ENCODE data around the gene EIF2S1. TPM values are rescaled to one million over a fixed set of nuclear protein-coding genes. Genes with fewer than 3 reads are reported as not detected.

The EIF2S1 gene
- total RNA-seq, 1 experiment from 2014 or later, result 407 TPM

GRCh38 chr14:67370830-67371229 is 10.7 kb downstream of the EIF2S1 start:
- in situ Hi-C loops (cut with HindIII; ENCODE audit: low sequenced_read_pairs), result no loop called here
- no peak for DNase-seq (ENCODE audit: low spot score)

GRCh38 chr14:67371247-67372148 is 11.4 kb downstream of the EIF2S1 start:
- no peak for DNase-seq (ENCODE audit: low spot score)
- in situ Hi-C loops (cut with HindIII; ENCODE audit: low sequenced_read_pairs), result no loop called here

GRCh38 chr14:67372833-67373232 is 12.7 kb downstream of the EIF2S1 start:
- DNase-seq (ENCODE audit: low spot score), result no peak
- in situ Hi-C loops (cut with HindIII; ENCODE audit: low sequenced_read_pairs), result no loop called here

- in situ Hi-C loops (cut with HindIII; ENCODE audit: low sequenced_read_pairs), result no loop called here
- DNase-seq (ENCODE audit: low spot score), result no peak
Measured at GRCh38 chr14:67373347-67373746, 13.2 kb downstream of the EIF2S1 start.

- in situ Hi-C loops (cut with HindIII; ENCODE audit: low sequenced_read_pairs), result no loop called here
- DNase-seq (ENCODE audit: low spot score), result no peak
Measured at GRCh38 chr14:67377916-67378315, 17.8 kb downstream of the EIF2S1 start.

- DNase-seq (ENCODE audit: low spot score), result no peak
- in situ Hi-C loops (cut with HindIII; ENCODE audit: low sequenced_read_pairs), result no loop called here
Measured at GRCh38 chr14:67385120-67385519, 25.0 kb downstream of the EIF2S1 start.

GRCh38 chr14:67385618-67386017 is 25.5 kb downstream of the EIF2S1 start:
- DNase-seq (ENCODE audit: low spot score), result no peak
- in situ Hi-C loops (cut with HindIII; ENCODE audit: low sequenced_read_pairs), result no loop called here

- in situ Hi-C loops (cut with HindIII; ENCODE audit: low sequenced_read_pairs), result no loop called here
- DNase-seq (ENCODE audit: low spot score), result no peak
Measured at GRCh38 chr14:67387195-67387594, 27.1 kb downstream of the EIF2S1 start.

GRCh38 chr14:67389275-67389674 is 29.1 kb downstream of the EIF2S1 start:
- no peak for DNase-seq (ENCODE audit: low spot score)
- in situ Hi-C loops (cut with HindIII; ENCODE audit: low sequenced_read_pairs), result no loop called here

GRCh38 chr14:67389811-67390534 is 29.8 kb downstream of the EIF2S1 start:
- in situ Hi-C loops (cut with HindIII; ENCODE audit: low sequenced_read_pairs), result no loop called here
- no peak for DNase-seq (ENCODE audit: low spot score)

- in situ Hi-C loops (cut with HindIII; ENCODE audit: low sequenced_read_pairs), result no loop called here
- no peak for DNase-seq (ENCODE audit: low spot score)
Measured at GRCh38 chr14:67391268-67391667, 31.1 kb downstream of the EIF2S1 start.

GRCh38 chr14:67392123-67392522 is 32.0 kb downstream of the EIF2S1 start:
- in situ Hi-C loops (cut with HindIII; ENCODE audit: low sequenced_read_pairs), result no loop called here
- DNase-seq (ENCODE audit: low spot score), result no peak

- DNase-seq (ENCODE audit: low spot score), result no peak
- in situ Hi-C loops (cut with HindIII; ENCODE audit: low sequenced_read_pairs), result no loop called here
Measured at GRCh38 chr14:67392800-67393199, 32.7 kb downstream of the EIF2S1 start.

GRCh38 chr14:67393689-67394088 is 33.6 kb downstream of the EIF2S1 start:
- in situ Hi-C loops (cut with HindIII; ENCODE audit: low sequenced_read_pairs), result no loop called here
- no peak for DNase-seq (ENCODE audit: low spot score)

- in situ Hi-C loops (cut with HindIII; ENCODE audit: low sequenced_read_pairs), result no loop called here
- DNase-seq (ENCODE audit: low spot score), result no peak
Measured at GRCh38 chr14:67395086-67395875, 35.2 kb downstream of the EIF2S1 start.

- no peak for DNase-seq (ENCODE audit: low spot score)
- in situ Hi-C loops (cut with HindIII; ENCODE audit: low sequenced_read_pairs), result no loop called here
Measured at GRCh38 chr14:67395876-67396189, 35.7 kb downstream of the EIF2S1 start.

- in situ Hi-C loops (cut with HindIII; ENCODE audit: low sequenced_read_pairs), result no loop called here
- no peak for DNase-seq (ENCODE audit: low spot score)
Measured at GRCh38 chr14:67396381-67396970, 36.3 kb downstream of the EIF2S1 start.

GRCh38 chr14:67397536-67397935 is 37.4 kb downstream of the EIF2S1 start:
- no peak for DNase-seq (ENCODE audit: low spot score)
- in situ Hi-C loops (cut with HindIII; ENCODE audit: low sequenced_read_pairs), result no loop called here

GRCh38 chr14:67400434-67400833 is 40.3 kb downstream of the EIF2S1 start:
- in situ Hi-C loops (cut with HindIII; ENCODE audit: low sequenced_read_pairs), result no loop called here
- no peak for DNase-seq (ENCODE audit: low spot score)

- in situ Hi-C loops (cut with HindIII; ENCODE audit: low sequenced_read_pairs), result no loop called here
- no peak for DNase-seq (ENCODE audit: low spot score)
Measured at GRCh38 chr14:67405771-67406170, 45.6 kb downstream of the EIF2S1 start.

Data from G401 (cell line).